Measurements from ENCODE around the gene PALB2. TPM values are rescaled to one million over a fixed set of nuclear protein-coding genes. Genes with fewer than 3 reads are reported as not detected.
"Not testable (repeated sequence)": the region's sequence is repeated elsewhere in the genome, so short reads cannot be mapped to it uniquely, and the experiment has no call there.

Gene PALB2
- polyA plus RNA-seq, 1 of the 3 experiments (the other 2 are of a cell fraction) = 3.3 TPM

- no peaks in the 10 kb centered on the region for H3F3A ChIP-seq (replicated peaks; ENCODE audit: insufficient read depth)
- ChIA-PET POLR2A (no interaction called here), CTCF (no interaction called here)
- H2AFZ ChIP-seq (ENCODE audit: low read depth) = no peak overlapping the region
- no peaks in the 10 kb centered on the region for H4K20me1 ChIP-seq (ENCODE audit: insufficient read depth)
- H3K4me2 ChIP-seq = no peak overlapping the region
- H3K36me3 ChIP-seq (replicated peaks in 1 of 2; ENCODE audit: control insufficient read depth in 1 of 2, insufficient read depth in 2 of 2, low read length in 1 of 2) = peaks cover 26 to 41% of the 10 kb centered on the region in 2 experiments
- H3K9me3 ChIP-seq = no peaks in the 10 kb centered on the region
- H3K4me1 ChIP-seq (ENCODE audit: control insufficient read depth in 1 of 2, insufficient read depth in 2 of 2, low read depth in 1 of 2, low read length in 1 of 2) = no peaks in the 10 kb centered on the region
- H3K79me2 ChIP-seq (ENCODE audit: insufficient read depth) = peaks cover 35% of the 10 kb centered on the region
- H3K27ac ChIP-seq (ENCODE audit: low read depth in 2 of 2, low read length in 1 of 2) = no peak overlapping the region
- WGBS (ENCODE audit: low lambda C conversion rate) = 91% methylated on average over 4 of the region's 4 CpGs
- no peaks in the 10 kb centered on the region for H3K27me3 ChIP-seq (ENCODE audit: insufficient read depth)
- DNase-seq = no peak
- TF ChIP-seq GABPA (IDR thresholded peaks at IDR 0.05; ENCODE audit: low read depth) (no peak), SIN3A (IDR thresholded peaks at IDR 0.05; ENCODE audit: borderline replicate concordance, low read depth, low read length) (no peak), JUND (IDR thresholded peaks at IDR 0.05) (no peak), EZH2phosphoT487 (IDR thresholded peaks at IDR 0.05; ENCODE audit: borderline replicate concordance, low read depth) (no peak), USF1 (IDR thresholded peaks at IDR 0.05; ENCODE audit: borderline replicate concordance, low read depth) (no peak), YY1 (IDR thresholded peaks at IDR 0.05; ENCODE audit: low read depth) (no peak), TEAD4 (IDR thresholded peaks at IDR 0.05; ENCODE audit: borderline replicate concordance, insufficient read depth) (no peak), RXRA (IDR thresholded peaks at IDR 0.05; ENCODE audit: borderline replicate concordance, low read depth) (no peak), MEF2A (IDR thresholded peaks at IDR 0.05; ENCODE audit: borderline replicate concordance, low read depth) (no peak), PBX3 (IDR thresholded peaks at IDR 0.05) (no peak), ZBTB33 (IDR thresholded peaks at IDR 0.05; ENCODE audit: borderline replicate concordance, low read depth) (no peak), RAD21 (IDR thresholded peaks at IDR 0.05; ENCODE audit: low read length) (no peak), TCF12 (IDR thresholded peaks at IDR 0.05) (no peak), TAF1 (IDR thresholded peaks at IDR 0.05; ENCODE audit: borderline replicate concordance, low read depth, low read length) (no peak), EP300 (IDR thresholded peaks at IDR 0.05; ENCODE audit: borderline replicate concordance in 1 of 2, low read depth in 1 of 2, low read length in 1 of 2) (no peak), RCOR1 (IDR thresholded peaks at IDR 0.05; ENCODE audit: low read length) (no peak), REST (IDR thresholded peaks at IDR 0.05; ENCODE audit: low read depth, low read length) (no peak), IRF3 (IDR thresholded peaks at IDR 0.05; ENCODE audit: low read depth, low read length) (no peak)
- H3K9me2 ChIP-seq = no peaks in the 10 kb centered on the region
- no peak overlapping the region for H3K9ac ChIP-seq
- no peak overlapping the region for H3K4me3 ChIP-seq (ENCODE audit: low read depth in 2 of 2, low read length in 1 of 2)
Measured at GRCh38 chr16:23634461-23635036, 6.6 kb downstream of the PALB2 start.

- H3K9me2 ChIP-seq; H4K20me1 ChIP-seq (ENCODE audit: insufficient read depth); H3K4me2 ChIP-seq; H3K9me3 ChIP-seq; CTCF ChIA-PET; H3K27ac ChIP-seq (ENCODE audit: low read depth in 2 of 2, low read length in 1 of 2); H2AFZ ChIP-seq (ENCODE audit: low read depth); H3F3A ChIP-seq (replicated peaks; ENCODE audit: insufficient read depth); POLR2A ChIA-PET; DNase-seq; H3K4me3 ChIP-seq (ENCODE audit: low read depth in 2 of 2, low read length in 1 of 2); H3K27me3 ChIP-seq (ENCODE audit: insufficient read depth); H3K4me1 ChIP-seq (ENCODE audit: control insufficient read depth in 1 of 2, insufficient read depth in 2 of 2, low read depth in 1 of 2, low read length in 1 of 2); H3K9ac ChIP-seq: not testable (repeated sequence)
- H3K36me3 ChIP-seq (replicated peaks in 1 of 2; ENCODE audit: control insufficient read depth in 1 of 2, insufficient read depth in 2 of 2, low read length in 1 of 2) = peaks cover 32 to 47% of the 10 kb centered on the region in 2 experiments
- H3K79me2 ChIP-seq (ENCODE audit: insufficient read depth) = peaks cover 21% of the 10 kb centered on the region
- WGBS (ENCODE audit: low lambda C conversion rate) = 98% methylated on average over 3 of the region's 3 CpGs
Measured at GRCh38 chr16:23631874-23632273, 9.2 kb downstream of the PALB2 start.

All from SK-N-SH (cell line).